HepG2 (cell line): ENCODE results near the gene GRIK2. TPM values are rescaled to one million over a fixed set of nuclear protein-coding genes. Genes with fewer than 3 reads are reported as not detected.

Experiments used
- ATAC-seq: fragments of 200-7000 bp; cut with Tn5 transposase; 3 replicates; pipeline ENCODE4 v1.9.1; 2020; ENCODE audit warnings: mild to moderate bottlenecking, moderate library complexity
- BruUV-seq: library from RNA; stranded (reverse); fragments of 400-500 nt; replicated peaks from 2 replicates; lab custom pipeline; 2021; lab: Mats Ljungman, UMichigan
- CTCF ChIA-PET: fragments of 300-600 bp; formaldehyde crosslinking; extraction: SDS; loops from one replicate; lab custom pipeline; 2021; ENCODE audit warnings: low total read pairs, inconsistent platforms, low intra/inter-chr PET ratio; lab: Yijun Ruan, JAX
- POLR2A ChIA-PET: fragments of 350-600 bp; sonication (Branson Sonifier 250); formaldehyde crosslinking; loops from one replicate; lab custom pipeline; 2020; ENCODE audit warnings: antibody characterized with exemption, inconsistent platforms; lab: Yijun Ruan, JAX
- DNase-seq: peaks from one replicate; pipeline ENCODE4 v3.0.0-alpha.2; 2015; ENCODE audit warnings: low spot score
- FAIRE-seq: peaks from 3 replicates; lab custom pipeline; 2011; peaks lifted over from hg19 to GRCh38; lab: Jason Lieb, UNC
- H2AFZ ChIP-seq: one replicate; pipeline ENCODE4 v1.6.1; 2011; ENCODE audit warnings: low read length, inconsistent platforms
- H3K27ac ChIP-seq: fragments of 300-600 bp; 3 replicates; pipeline ENCODE4 v1.8.0; 2011; ENCODE audit warnings: mixed run types, mild to moderate bottlenecking, mixed read lengths, low read length, inconsistent platforms; ENCODE audit not compliant: insufficient read depth; ENCODE audit errors: extremely low read length
- H3K27me3 ChIP-seq, 2 experiments: fragments of 200-600 bp in 1 of 2; 2 replicates in 1 of 2; 3 replicates in 1 of 2; pipeline versions ENCODE4 v1.6.0 to v1.8.0; 2011; ENCODE audit warnings: low read length in 2 of 2, mild to moderate bottlenecking in 2 of 2, moderate library complexity in 2 of 2, inconsistent platforms in 1 of 2; ENCODE audit not compliant: insufficient read depth in 2 of 2, control insufficient read depth in 1 of 2
- H3K36me3 ChIP-seq, 2 experiments: fragments of 200-600 bp in 1 of 2; replicated peaks in 1 of 2; 2 replicates in 1 of 2; 3 replicates in 1 of 2; pipeline versions ENCODE4 v1.5.1 to v1.8.0; 2011; ENCODE audit warnings: low read length in 2 of 2, inconsistent platforms in 1 of 2; ENCODE audit not compliant: insufficient read depth in 2 of 2, control insufficient read depth in 1 of 2
- H3K4me1 ChIP-seq: 2 replicates; pipeline ENCODE4 v1.5.1; 2012; ENCODE audit warnings: low read length, inconsistent platforms; ENCODE audit not compliant: insufficient read depth
- H3K4me2 ChIP-seq: 2 replicates; pipeline ENCODE4 v1.6.0; 2011; ENCODE audit warnings: low read depth, low read length, inconsistent platforms
- H3K4me3 ChIP-seq, 3 experiments: fragments of 200-600 bp in 1 of 3; sonication (generic), shearing (Covaris generic) in 1 of 3; replicated peaks in 1 of 3; 2 replicates each; pipeline ENCODE4 v1.5.1; 2011 to 2016; ENCODE audit warnings: low read length in 3 of 3, inconsistent platforms in 2 of 3, low read depth in 2 of 3, mild to moderate bottlenecking in 2 of 3, control low read depth in 1 of 3, mixed read lengths in 1 of 3; ENCODE audit not compliant: insufficient read depth in 1 of 3
- H3K79me2 ChIP-seq: one replicate; pipeline ENCODE4 v1.6.1; 2011; ENCODE audit warnings: low read length, inconsistent platforms; ENCODE audit not compliant: insufficient read depth
- H3K9ac ChIP-seq: 2 replicates; pipeline ENCODE4 v1.6.0; 2011; ENCODE audit warnings: mild to moderate bottlenecking, low read depth, low read length, inconsistent platforms; ENCODE audit not compliant: insufficient read depth
- H3K9me3 ChIP-seq: 2 replicates; pipeline ENCODE4 v1.5.1; 2012; ENCODE audit warnings: mild to moderate bottlenecking, low read length
- H4K20me1 ChIP-seq: 2 replicates; pipeline ENCODE4 v1.6.0; 2011; ENCODE audit warnings: inconsistent platforms, mild to moderate bottlenecking, low read length, moderate library complexity; ENCODE audit not compliant: insufficient read depth
- CBX2 ChIP-seq, 2 experiments: fragments of 200-600 bp in 1 of 2; sonication (generic); formaldehyde crosslinking in 1 of 2; IDR thresholded peaks; 2 replicates each; pipeline versions ENCODE4 v1.7.0 to v1.8.1; 2018 to 2022; ENCODE audit warnings: low read depth in 2 of 2, low read length in 1 of 2, mild to moderate bottlenecking in 1 of 2, missing genetic modification reagents in 1 of 2
- CHD4 ChIP-seq: fragments of 200-600 bp; sonication (generic); IDR thresholded peaks from 2 replicates; pipeline ENCODE4 v1.7.0; 2017; ENCODE audit warnings: mild to moderate bottlenecking, low read length, borderline replicate concordance
- ETV6 ChIP-seq: sonication (generic); formaldehyde crosslinking; conservative IDR thresholded peaks from 2 replicates; pipeline ENCODE4 v1.4.0; 2020; ENCODE audit warnings: missing genetic modification reagents
- ISL2 ChIP-seq: sonication (generic); formaldehyde crosslinking; IDR thresholded peaks from 2 replicates; pipeline ENCODE4 v1.5.0; 2020; ENCODE audit warnings: missing genetic modification reagents
- SMARCE1 ChIP-seq: fragments of 450-650 bp; IDR thresholded peaks from 2 replicates; pipeline ENCODE4 v1.6.1; 2017; ENCODE audit warnings: borderline replicate concordance
- THYN1 ChIP-seq: sonication (generic); formaldehyde crosslinking; IDR thresholded peaks from 2 replicates; pipeline ENCODE4 v1.8.1; 2023; ENCODE audit warnings: low read depth, mild to moderate bottlenecking, moderate library complexity, missing genetic modification reagents, borderline replicate concordance
- ZBTB8A ChIP-seq: sonication (generic); formaldehyde crosslinking; IDR thresholded peaks from 2 replicates; pipeline ENCODE4 v1.4.0; 2020; ENCODE audit warnings: mild to moderate bottlenecking, low read depth, missing genetic modification reagents, borderline replicate concordance
- WGBS: methylation state at CpG from one replicate; pipeline ENCODE4 v1.1.6; 2017; ENCODE audit warnings: low lambda C conversion rate; 5-methylcytosine and 5-hydroxymethylcytosine counted together
- in situ Hi-C: cut with HindIII; loops from 2 replicates; pipeline ENCODE4 v1.10.0; 2017; ENCODE audit warnings: low pct_unique_long_range_greater_than_20kb; ENCODE audit not compliant: extremely low pct_ligation_motif_present
- intact Hi-C: fragments of 100-400 bp; cut with micrococcal nuclease; formaldehyde crosslinking; loops from one replicate; pipeline ENCODE4 v1.10.0; 2022; ENCODE audit not compliant: unreplicated experiment
- polyA plus RNA-seq, 8 experiments: library from polyadenylated mRNA; depleted of rRNA in 3 of 8; stranded (reverse) in 7 of 8; unstranded in 1 of 8; fragments of >200 nt; fragmentation: Illumina TruSeq in 4 of 8; extraction: Trizol in 4 of 8; gene quantifications; 2 replicates each; pipeline versions ENCODE4 v1.2.1 to v1.2.3, GENCODE V29; 2011 to 2016; ENCODE audit warnings: low read depth in 4 of 8, missing spikeins in 1 of 8, mixed read lengths in 1 of 8; ENCODE audit not compliant: insufficient read depth in 1 of 8
- total RNA-seq, 5 experiments: library from RNA; depleted of rRNA; stranded (reverse); fragments of >200 nt; fragmentation: Illumina TruSeq; extraction: Trizol; gene quantifications; 2 replicates each; pipeline ENCODE4 v1.2.3, GENCODE V29; 2016; ENCODE audit warnings: low read depth in 1 of 5
- TF ChIP-seq, protein P1 (sequence below): sonication (generic); formaldehyde crosslinking; IDR thresholded peaks from 2 replicates; pipeline ENCODE4 v1.4.0; 2020; ENCODE audit warnings: low read depth, missing genetic modification reagents
- TF ChIP-seq, protein P2 (sequence below): sonication (generic); IDR thresholded peaks from 2 replicates; pipeline ENCODE4 v1.6.1; 2016; ENCODE audit warnings: low read depth, borderline replicate concordance
- TF ChIP-seq, protein P3 (sequence below), 2 experiments: fragments of 450-650 bp in 1 of 2; sonication (generic) in 1 of 2; formaldehyde crosslinking in 1 of 2; IDR thresholded peaks; 2 replicates each; pipeline versions ENCODE4 v1.6.1 to v1.8.0; 2016 to 2022; ENCODE audit warnings: antibody characterized with exemption in 1 of 2, mild to moderate bottlenecking in 1 of 2, missing genetic modification reagents in 1 of 2

The GRIK2 gene
- total and polyA plus RNA-seq, 2 of the 13 experiments (the other 11 are each of a cell fraction or from before 2014, with no cell fraction given), result not detected

DNA sequence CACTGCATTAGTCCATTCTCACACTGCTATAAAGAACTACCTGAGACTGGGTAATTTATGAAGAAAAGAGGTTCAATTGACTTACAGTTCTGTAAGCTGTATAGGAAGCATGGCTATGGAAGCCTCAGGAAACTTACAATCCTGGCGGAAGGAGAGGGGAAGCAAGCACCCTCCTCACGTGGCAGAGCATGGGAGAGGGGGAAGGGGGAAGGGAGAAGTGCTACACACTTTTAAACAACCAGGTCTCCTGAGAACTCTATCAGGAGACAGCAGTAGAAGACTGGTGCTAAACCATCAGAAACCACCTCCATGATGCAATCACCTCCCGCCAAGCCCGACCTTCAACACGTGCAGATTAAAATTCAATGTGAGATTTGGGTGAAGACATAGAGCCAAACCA lies 494.0 kb downstream of the GRIK2 start:
- Histone ChIP-seq H4K20me1 (no peaks in the 10 kb centered on the region), H3K79me2 (no peaks in the 10 kb centered on the region), H2AFZ (no peak overlapping the region), H3K27ac (no peak overlapping the region), H3K27me3 (no peaks in the 10 kb centered on the region), H3K4me1 (no peaks in the 10 kb centered on the region), H3K4me3 (no peak overlapping the region), H3K9me3 (no peaks in the 10 kb centered on the region), H3K4me2 (no peak overlapping the region), H3K36me3 (no peaks in the 10 kb centered on the region), H3K9ac (no peak overlapping the region)
- intact Hi-C loops (no loop called here), in situ Hi-C loops (no loop called here)
- CTCF ChIA-PET, result no interaction called here
- BruUV-seq, result no TSS peak
- 0% methylated on average over 5 of the region's 5 CpGs for WGBS
- POLR2A ChIA-PET, result no interaction called here
- DNase-seq, result no peak
- FAIRE-seq, result no peak
- ATAC-seq, result no peak
- TF ChIP-seq ISL2 (CRISPR knock-in tag) (no peak), SMARCE1 (no peak), CBX2 (IDR thresholded peaks at IDR 0.05; ENCODE audit: low read depth, low read length) (no peak), CBX2 (CRISPR knock-in tag; IDR thresholded peaks at IDR 0.05; ENCODE audit: low read depth) (no peak), THYN1 (CRISPR knock-in tag) (no peak), ETV6 (CRISPR knock-in tag) (no peak), CHD4 (no peak), ZBTB8A (CRISPR knock-in tag) (no peak)
- TF ChIP-seq, protein P1, sequence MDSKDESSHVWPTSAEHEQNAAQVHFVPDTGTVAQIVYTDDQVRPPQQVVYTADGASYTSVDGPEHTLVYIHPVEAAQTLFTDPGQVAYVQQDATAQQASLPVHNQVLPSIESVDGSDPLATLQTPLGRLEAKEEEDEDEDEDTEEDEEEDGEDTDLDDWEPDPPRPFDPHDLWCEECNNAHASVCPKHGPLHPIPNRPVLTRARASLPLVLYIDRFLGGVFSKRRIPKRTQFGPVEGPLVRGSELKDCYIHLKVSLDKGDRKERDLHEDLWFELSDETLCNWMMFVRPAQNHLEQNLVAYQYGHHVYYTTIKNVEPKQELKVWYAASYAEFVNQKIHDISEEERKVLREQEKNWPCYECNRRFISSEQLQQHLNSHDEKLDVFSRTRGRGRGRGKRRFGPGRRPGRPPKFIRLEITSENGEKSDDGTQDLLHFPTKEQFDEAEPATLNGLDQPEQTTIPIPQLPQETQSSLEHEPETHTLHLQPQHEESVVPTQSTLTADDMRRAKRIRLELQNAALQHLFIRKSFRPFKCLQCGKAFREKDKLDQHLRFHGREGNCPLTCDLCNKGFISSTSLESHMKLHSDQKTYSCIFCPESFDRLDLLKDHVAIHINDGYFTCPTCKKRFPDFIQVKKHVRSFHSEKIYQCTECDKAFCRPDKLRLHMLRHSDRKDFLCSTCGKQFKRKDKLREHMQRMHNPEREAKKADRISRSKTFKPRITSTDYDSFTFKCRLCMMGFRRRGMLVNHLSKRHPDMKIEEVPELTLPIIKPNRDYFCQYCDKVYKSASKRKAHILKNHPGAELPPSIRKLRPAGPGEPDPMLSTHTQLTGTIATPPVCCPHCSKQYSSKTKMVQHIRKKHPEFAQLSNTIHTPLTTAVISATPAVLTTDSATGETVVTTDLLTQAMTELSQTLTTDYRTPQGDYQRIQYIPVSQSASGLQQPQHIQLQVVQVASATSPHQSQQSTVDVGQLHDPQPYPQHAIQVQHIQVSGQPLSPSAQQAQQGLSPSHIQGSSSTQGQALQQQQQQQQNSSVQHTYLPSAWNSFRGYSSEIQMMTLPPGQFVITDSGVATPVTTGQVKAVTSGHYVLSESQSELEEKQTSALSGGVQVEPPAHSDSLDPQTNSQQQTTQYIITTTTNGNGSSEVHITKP (CRISPR knock-in tag), result no peak
- TF ChIP-seq, protein P2, sequence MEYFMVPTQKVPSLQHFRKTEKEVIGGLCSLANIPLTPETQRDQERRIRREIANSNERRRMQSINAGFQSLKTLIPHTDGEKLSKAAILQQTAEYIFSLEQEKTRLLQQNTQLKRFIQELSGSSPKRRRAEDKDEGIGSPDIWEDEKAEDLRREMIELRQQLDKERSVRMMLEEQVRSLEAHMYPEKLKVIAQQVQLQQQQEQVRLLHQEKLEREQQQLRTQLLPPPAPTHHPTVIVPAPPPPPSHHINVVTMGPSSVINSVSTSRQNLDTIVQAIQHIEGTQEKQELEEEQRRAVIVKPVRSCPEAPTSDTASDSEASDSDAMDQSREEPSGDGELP, result no peak
- TF ChIP-seq, protein P3, sequence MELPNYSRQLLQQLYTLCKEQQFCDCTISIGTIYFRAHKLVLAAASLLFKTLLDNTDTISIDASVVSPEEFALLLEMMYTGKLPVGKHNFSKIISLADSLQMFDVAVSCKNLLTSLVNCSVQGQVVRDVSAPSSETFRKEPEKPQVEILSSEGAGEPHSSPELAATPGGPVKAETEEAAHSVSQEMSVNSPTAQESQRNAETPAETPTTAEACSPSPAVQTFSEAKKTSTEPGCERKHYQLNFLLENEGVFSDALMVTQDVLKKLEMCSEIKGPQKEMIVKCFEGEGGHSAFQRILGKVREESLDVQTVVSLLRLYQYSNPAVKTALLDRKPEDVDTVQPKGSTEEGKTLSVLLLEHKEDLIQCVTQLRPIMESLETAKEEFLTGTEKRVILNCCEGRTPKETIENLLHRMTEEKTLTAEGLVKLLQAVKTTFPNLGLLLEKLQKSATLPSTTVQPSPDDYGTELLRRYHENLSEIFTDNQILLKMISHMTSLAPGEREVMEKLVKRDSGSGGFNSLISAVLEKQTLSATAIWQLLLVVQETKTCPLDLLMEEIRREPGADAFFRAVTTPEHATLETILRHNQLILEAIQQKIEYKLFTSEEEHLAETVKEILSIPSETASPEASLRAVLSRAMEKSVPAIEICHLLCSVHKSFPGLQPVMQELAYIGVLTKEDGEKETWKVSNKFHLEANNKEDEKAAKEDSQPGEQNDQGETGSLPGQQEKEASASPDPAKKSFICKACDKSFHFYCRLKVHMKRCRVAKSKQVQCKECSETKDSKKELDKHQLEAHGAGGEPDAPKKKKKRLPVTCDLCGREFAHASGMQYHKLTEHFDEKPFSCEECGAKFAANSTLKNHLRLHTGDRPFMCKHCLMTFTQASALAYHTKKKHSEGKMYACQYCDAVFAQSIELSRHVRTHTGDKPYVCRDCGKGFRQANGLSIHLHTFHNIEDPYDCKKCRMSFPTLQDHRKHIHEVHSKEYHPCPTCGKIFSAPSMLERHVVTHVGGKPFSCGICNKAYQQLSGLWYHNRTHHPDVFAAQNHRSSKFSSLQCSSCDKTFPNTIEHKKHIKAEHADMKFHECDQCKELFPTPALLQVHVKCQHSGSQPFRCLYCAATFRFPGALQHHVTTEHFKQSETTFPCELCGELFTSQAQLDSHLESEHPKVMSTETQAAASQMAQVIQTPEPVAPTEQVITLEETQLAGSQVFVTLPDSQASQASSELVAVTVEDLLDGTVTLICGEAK (IDR thresholded peaks at IDR 0.05), result no peak
- TF ChIP-seq, protein P3 (CRISPR knock-in tag; IDR thresholded peaks at IDR 0.05), result no peak
